Cardiac septum (tissue), 1 donor: ENCODE data around the gene UBE2E2. TPM values are rescaled to one million over a fixed set of nuclear protein-coding genes. Genes with fewer than 3 reads are reported as not detected.

ENCODE experiments used
- DNase-seq: peaks from one replicate; pipeline ENCODE4 v3.0.0-alpha.2; 2020; ENCODE audit warnings: low spot score
- intact Hi-C: fragments of 100-400 bp; cut with DNase I; formaldehyde crosslinking; loops from one replicate; pipeline ENCODE4 v1.14.0; 2022
- total RNA-seq: library from RNA; stranded (reverse); fragmentation: NEBNext Ultra II Directional; extraction: Animal tissue kit (Norgen Biotek cat#: 25700); gene quantifications from one replicate; pipeline ENCODE4 v1.2.1, GENCODE V29; 2021
- donor health status: DM: no; HTN: no; CAD: no.

The UBE2E2 gene
- total RNA-seq, 1 donor from 2014 or later: 48.1 TPM

- DNase-seq: no peak
- intact Hi-C loops: no loop called here
Observed at GRCh38 chr3:23356923-23357322, 153.8 kb downstream of the UBE2E2 start.

DNA sequence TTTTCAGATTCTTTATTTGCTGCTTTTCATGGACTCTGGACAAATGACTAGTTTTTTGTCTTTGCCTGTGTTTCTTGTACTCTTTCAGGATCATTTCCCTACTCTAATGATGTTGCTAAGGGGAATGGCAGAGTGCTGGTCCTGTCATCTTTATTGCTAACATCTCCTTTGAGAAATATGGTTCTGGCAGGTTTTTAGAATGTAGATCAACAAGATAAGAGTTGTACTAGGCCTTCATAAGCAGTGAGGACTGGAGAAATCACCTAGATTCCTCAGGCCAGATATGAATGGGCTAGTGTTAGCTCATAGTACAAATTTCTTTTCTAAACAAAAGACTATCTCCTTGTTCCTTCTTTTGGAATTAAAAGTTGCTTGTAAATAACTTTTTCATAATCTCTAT, 156.0 kb downstream of the UBE2E2 start:
- intact Hi-C loops: no loop called here
- no peak for DNase-seq

- no peak for DNase-seq
- intact Hi-C loops: no loop called here
Observed at GRCh38 chr3:23365066-23365465, 161.9 kb downstream of the UBE2E2 start.

DNA sequence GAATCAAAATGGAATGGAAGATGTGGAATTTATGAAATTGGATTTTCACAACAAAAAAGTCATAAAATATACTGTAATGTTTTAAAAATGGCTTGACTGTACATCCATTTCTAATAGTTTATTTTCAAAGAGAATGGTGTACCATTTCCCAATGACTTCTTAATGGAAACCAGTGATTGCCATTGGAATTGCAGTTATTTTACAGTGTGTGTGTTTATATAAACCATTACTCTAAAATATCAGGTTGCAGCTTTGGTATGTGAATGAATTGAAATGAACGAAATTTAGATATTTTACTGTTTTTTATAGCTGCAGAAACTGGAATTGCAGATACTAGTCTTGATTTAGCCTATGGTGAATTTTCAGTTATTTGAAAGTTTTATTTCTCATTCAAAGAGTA, 165.6 kb downstream of the UBE2E2 start:
- no peak for DNase-seq
- intact Hi-C loops: no loop called here

DNA sequence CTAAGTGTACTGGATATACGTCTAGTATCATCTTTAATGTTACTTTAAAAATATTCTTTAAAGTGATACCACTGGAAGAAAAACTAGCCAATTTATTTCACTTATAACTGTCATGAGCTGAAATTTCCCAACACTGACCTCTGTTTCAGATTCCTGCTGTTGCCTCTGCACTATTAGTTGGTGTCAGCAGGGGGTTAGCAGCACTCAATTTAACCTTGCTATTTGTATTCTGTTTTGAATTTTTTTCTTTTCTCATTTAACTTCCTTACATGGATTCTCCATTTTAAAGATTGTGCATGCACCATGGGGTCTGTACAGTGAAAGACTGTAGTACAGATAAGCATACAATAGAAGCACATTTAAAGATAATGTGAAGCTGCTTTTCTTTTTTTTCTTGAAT, 169.2 kb downstream of the UBE2E2 start:
- DNase-seq: no peak
- intact Hi-C loops: no loop called here

- no peak for DNase-seq
- intact Hi-C loops: no loop called here
Observed at GRCh38 chr3:23376516-23377248, 173.6 kb downstream of the UBE2E2 start.

DNA sequence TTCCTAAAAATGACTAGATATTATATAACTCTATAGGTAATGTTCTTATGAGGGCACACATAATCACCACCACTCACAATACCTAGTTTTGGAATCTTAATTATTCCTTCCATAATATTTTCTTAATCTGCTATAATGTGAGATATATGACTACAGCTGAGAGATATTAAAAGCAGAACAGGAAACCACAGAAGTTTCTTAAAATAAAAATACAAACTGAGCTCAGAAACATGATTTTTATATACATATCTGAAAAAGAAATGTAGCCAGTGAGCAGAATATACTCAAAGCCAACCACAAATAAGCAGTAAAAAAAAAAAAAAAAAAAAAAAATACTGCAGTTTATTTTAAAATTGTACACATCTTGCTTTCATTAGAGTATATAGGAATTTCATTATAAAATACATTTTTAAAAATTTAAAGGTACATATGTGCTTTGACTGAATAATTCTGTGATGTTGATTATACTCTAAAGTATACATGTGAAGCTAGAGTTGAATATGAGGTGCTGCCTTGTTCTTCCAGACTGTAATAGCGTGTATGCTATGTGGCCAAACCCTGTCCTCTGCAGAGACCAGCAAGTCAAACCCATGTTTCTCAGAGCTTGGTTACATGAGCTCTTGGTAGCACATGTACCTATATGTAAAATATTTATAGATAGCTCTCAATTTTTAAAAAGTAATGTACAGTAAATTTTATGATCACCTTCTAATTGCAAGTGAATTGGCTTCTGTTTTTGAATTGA, 175.0 kb downstream of the UBE2E2 start:
- no peak for DNase-seq
- intact Hi-C loops: no loop called here

- no peak for DNase-seq
- intact Hi-C loops: no loop called here
Observed at GRCh38 chr3:23383875-23384274, 180.7 kb downstream of the UBE2E2 start.

GRCh38 chr3:23385327-23385726, 182.2 kb downstream of the UBE2E2 start:
- intact Hi-C loops: no loop called here
- DNase-seq: no peak

DNA sequence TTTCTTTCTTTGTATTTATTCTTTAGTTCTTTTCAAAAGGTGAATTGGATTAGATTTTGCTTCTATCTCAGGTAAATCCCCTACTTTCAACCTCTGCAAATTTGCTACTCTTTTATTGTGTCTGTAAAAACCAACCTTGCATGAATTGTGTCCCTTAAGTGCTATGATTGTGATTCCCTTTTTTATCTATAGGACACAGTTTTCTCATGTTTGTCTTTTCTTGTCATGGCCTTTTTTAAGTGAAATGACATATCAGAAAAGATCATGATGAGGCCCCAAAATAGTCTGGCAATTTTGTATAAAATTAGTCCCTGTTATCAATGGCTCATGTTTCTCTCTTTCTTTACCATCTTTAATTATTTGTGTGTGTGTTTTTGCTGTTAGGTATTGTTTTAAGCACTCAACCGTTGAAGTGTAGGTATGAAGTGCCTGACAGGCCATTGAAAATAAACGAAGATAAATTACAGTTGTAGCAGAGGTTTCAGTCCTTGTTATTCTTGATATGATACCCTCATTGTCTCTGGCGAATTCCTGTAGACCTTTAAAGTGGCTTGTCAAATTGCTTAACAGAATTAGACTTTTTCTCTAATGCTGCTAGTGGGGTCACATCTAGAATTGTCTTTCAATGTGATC, 184.3 kb downstream of the UBE2E2 start:
- no peak for DNase-seq
- intact Hi-C loops: no loop called here

DNA sequence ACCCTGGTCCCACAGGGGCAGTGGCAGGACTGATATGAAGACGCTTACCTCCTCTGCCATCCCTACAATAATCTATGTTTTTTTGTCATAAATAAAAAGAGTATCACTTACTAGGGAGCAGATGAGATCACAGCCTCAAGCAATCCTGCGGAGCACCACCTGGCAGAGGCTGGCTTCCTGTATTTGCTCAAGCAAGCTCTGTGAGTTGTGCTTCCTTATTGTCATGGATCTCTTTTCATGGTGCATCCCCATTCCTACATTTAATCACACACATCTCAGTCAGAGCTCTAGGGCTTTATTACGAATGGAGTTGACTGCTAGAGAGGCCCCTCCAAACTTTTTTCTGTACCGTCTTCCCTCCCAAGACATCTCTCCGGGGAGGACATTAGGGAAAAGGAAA, 186.0 kb downstream of the UBE2E2 start:
- DNase-seq: no peak
- intact Hi-C loops: no loop called here

DNA sequence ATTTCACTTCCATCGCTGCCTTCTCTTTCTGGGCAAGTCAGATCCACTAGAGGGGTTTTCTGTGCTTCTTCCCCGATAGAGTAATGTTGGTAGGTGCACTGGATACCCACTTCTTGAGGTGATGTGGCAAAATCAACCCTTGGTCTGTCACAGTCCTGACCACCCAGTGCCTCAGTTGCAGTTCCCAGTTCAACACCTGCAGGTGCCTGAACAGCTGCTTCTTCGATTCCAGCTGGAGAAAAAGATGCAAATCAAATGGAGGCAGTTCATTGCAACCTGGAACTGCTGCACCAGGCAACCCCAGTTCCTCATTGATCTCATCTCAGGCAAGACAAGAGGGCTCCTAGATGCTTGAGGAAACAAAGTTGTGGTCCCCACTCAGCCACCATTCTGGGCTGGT, 186.6 kb downstream of the UBE2E2 start:
- intact Hi-C loops: no loop called here
- no peak for DNase-seq

GRCh38 chr3:23390446-23390845, 187.3 kb downstream of the UBE2E2 start:
- intact Hi-C loops: no loop called here
- DNase-seq: no peak

- intact Hi-C loops: no loop called here
- no peak for DNase-seq
Observed at GRCh38 chr3:23390989-23391553, 187.9 kb downstream of the UBE2E2 start.

- intact Hi-C loops: no loop called here
Observed at GRCh38 chr3:23395115-23395514, 192.0 kb downstream of the UBE2E2 start.

DNA sequence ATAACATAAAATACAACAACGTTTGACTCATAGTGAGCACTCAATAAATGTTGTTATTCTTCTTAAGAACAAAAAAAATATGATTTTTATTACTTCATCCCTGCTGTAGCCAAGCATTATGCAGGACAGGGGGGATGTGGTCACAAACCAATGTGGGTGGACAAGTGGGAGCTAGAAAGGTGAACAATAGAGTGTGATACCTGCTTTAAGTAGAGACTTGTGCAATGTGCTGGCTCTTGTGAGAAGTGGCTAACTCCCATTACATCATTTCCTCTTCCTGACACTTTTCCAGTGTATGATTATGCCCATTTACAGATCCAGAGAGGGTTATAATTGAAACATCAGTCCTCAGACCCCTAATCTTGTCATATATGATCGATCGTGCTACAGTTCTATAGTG, 193.6 kb downstream of the UBE2E2 start:
- DNase-seq: no peak
- intact Hi-C loops: no loop called here

More at GRCh38 chr3:23395115-23395514, 192.0 kb downstream of the UBE2E2 start:
- DNase-seq: no peak

DNA sequence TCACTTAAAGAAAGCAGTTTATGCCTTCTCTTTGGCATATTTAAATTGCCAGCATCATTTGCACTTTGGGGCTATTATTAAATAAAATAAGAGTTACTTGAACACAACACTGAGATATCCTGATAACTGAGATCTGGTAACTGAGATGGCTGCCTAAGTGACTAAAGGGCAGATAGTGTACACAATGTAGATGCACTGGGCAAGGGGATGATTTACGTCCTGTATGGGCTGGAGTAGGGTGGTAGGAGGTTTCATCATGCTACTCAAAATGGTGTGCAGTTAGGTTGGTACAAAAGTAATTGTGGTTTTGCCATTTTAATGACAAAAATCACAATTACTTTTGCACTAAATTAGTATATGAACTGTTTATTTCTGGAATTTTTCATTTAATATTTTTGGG, 196.1 kb downstream of the UBE2E2 start:
- intact Hi-C loops: no loop called here
- no peak for DNase-seq

GRCh38 chr3:23402728-23403492, 199.8 kb downstream of the UBE2E2 start:
- DNase-seq: no peak
- intact Hi-C loops: no loop called here

DNA sequence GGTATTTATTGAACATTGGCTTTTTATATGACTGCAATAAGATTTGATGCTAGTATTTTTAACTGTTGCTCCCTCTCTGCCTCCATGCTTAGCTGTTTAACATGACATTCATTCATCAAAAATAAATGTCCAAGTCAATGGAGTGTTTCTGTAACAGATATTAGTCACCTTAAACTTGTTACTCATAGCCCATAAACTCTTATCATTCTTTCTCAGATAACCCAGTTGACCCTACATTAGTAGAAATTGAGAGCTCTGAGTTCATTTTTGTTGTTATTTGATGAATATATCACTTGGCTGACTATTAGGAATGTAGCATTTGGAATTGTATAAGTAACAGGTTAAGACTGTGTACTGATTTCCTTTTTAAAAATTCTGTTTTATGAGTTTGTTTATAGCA, 201.1 kb downstream of the UBE2E2 start:
- no peak for DNase-seq
- intact Hi-C loops: no loop called here

- no peak for DNase-seq
- intact Hi-C loops: no loop called here
Observed at GRCh38 chr3:23405081-23405480, 202.0 kb downstream of the UBE2E2 start.
